GM18873 (cell line): ENCODE data around the gene ARSA.
"Not testable (repeated sequence)": the region's sequence is repeated elsewhere in the genome, so short reads cannot be mapped to it uniquely, and the experiment has no call there.

ENCODE experiments used
- ATAC-seq: cut with Tn5 transposase; IDR thresholded peaks from one replicate; pipeline ENCODE4 v1.9.1; 2021; ENCODE audit warnings: mild to moderate bottlenecking, moderate library complexity, moderate number of reproducible peaks; ENCODE audit not compliant: unreplicated experiment, low FRiP score

The ARSA gene

DNA sequence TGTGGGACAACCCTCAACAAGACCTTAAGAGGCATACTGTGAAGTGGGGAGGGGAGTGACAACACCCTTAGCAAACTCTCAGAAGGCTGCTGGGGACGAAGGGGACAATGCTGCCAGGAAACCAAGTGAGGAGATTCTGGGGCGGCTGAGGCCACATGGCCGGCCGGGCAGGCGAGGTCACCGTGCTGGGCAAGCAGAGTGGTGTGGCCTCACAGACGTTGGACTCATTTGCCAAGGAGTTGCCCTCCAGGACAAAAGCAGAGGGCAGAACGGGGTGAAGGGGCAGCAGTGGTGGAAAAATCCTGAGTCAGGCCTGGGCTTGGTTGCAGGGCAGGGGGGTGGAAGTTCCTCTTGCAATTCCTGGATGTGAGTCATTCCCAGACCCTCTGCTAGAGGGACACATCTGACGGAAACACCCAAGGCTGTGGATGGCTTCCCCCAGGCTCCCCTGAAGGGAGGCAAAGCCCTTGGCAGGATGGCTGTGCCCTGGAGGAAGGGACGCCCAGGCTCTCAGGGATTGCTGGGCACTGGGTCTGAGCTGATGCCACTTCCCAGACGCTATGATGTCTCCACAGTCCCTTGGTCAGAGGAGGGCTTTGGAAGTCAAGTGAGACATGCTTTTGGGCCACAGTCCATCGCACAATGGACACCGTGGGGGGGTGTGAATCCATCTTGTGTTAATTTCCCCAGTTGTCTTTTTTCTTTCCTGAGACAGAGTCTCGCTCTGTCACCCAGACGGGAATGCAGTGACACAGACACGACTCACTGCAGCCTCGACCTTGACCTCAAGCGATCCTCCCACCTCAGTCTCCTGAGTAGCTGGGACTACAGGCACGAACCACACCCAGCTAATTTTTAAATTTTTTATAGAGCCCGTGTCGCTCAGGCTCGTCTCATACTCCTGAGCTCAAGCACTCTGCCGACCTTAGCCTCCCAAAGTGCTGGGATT lies 28.4 kb upstream of the ARSA start:
- ATAC-seq: no peak

DNA sequence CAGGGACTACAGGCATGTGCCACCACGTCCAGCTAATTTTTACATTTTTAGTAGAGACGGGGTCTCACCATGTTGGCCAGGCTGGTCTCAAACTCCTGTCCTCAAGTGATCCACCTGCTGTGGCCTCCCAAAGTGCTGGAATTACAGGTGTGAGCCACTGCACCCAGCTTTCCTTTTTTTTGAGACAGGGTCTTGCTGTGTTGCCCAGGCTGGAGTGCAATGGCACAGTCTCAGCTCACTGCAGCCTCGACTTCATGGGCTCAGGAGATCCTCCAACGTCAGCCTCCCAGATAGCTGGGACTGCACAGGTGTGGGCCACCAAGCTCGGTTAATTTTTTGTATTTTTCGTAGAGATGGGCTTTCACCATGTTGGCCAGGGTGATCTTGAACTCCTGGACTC lies 26.7 kb upstream of the ARSA start:
- ATAC-seq: not testable (repeated sequence)

- ATAC-seq: no peak
Measured at GRCh38 chr22:50653256-50653655, 25.3 kb upstream of the ARSA start.

GRCh38 chr22:50643821-50644101 lies 15.8 kb upstream of the ARSA start:
- not testable (repeated sequence) for ATAC-seq

DNA sequence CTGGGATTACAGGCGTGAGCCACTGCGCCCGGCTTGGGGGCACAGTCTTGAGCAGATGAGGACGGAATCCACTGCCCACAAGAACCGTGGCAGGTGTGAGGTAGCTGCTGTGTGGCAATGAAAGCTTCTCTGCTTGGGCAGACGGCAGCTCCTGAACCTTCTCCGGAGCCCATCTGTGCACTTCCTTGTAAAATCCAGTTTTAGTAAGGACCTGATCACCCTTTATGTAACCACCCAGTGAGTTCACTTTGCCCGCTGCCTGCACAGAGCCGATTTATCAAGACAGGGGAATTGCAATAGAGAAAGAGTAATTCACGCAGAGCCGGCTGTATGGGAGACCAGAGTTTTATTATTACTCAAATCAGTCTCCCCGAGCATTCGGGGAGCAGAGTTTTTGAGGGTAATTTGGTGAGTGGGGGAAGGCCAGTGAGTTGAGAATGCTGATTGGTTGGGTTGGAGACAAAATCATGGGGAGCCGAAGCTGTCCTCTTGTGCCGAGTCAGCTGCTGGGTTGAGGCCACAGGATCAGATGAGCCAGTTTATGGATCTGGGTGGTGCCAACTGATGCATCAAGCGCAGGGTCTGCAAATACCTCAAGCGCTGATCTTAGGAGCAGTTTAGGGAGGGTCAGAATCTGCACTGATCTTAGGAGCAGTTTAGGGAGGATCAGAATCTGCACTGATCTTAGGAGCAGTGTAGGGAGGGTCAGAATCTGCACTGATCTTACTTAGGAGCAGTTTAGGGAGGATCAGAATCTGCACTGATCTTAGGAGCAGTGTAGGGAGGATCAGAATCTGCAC lies 15.3 kb upstream of the ARSA start:
- not testable (repeated sequence) for ATAC-seq

DNA sequence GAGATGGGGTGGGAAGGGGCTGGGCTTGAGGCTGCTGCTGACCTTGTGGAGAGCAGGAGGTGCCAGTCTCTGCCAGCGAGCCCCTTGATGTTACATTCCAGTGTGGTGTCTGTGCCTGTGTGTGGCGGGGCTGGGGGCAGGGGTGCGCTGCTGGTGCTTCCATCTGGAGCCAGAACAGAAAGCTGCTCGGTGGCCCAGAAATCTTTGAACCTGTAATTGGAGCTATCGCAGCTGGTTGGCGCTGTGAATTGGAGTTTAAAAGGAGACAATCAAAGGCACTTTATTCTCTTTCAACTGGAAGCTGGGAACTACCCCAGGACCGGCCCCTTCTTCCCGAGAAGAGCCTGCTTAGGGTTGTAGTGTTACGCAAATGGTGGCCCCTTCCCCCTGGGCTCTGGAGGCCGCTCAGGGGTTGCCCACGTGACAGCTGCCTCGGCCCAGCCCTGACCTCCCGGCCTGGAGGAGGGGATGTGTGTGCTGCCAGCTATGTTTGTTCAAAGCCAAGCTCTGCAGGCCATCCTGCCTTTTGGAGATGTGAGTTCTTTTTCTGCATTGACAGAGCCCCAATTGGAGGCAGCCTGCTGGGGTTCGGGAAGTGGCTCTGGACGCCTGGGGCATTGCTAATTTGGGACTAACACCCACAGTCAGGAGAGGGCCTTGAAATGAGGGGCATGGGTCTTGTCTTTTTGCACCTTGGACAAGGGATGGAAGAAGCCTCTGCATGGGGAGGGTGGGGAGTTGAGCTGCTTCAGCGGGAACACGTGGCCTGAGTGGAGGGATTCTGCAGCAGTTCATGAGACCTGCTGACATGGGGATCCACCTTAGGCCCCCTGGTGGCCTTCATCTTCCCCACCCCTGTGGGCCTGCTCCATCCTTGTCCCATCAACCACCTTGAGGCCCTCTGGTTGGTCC lies 14.0 kb upstream of the ARSA start:
- ATAC-seq: no peak

DNA sequence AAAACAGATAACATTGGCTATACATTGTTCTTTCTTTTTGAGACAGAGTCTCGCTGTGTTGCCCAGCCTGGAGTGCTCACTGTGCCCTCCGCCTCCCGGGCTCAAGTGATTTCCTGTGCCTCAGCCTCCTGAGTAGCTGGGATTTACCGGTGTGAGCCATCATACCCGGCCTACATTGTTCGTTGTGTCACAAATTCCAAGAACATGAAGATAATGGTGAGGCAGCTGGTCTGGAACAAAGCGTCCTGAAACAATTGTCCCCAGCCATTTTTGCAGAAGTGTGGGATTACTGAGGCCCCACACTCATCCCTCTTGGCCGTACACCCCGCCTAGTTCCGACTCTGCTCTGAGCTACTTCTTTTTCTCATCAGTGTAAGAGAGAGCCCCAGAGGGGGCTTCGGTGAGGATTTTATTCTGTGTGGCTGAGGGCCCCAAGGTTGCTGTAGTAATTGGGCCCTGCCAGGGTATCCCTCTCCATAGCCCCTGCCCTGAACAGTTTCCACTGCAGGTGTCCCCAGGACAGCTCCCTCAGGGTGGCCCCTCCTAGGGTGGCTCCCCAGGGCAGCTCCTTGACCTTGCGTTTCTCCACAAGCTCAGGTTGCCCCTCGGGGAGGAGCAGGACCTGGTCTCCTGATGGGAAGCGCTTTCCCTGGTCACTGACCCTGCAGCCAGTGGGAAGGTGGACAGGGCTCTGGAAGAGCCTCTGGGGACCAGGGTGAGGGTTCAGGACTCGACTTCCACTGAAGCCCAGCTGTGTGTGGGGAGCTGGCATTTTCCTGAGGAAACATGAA lies 13.1 kb upstream of the ARSA start:
- ATAC-seq: no peak

- ATAC-seq: not testable (repeated sequence)
Measured at GRCh38 chr22:50640296-50640695, 12.3 kb upstream of the ARSA start.

DNA sequence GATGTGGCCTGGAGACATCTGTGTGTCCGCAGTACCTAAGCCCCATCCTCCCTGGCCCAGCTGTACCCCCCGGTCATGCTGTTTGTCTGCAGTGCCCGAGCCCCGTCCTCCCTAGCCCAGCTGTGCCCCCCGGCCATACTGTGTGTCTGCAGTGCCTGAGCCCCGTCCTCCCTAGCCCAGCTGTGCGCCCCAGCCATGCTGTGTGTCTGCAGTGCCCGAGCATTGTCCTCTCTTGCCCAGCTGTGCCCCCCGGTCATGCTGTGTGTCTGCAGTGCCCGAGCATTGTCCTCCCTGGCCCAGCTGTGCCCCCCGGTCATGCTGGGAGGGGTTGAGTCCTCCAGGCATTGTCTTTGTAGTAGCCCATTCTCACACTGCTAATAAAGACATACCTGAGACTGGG lies 7.6 kb upstream of the ARSA start:
- no peak for ATAC-seq

DNA sequence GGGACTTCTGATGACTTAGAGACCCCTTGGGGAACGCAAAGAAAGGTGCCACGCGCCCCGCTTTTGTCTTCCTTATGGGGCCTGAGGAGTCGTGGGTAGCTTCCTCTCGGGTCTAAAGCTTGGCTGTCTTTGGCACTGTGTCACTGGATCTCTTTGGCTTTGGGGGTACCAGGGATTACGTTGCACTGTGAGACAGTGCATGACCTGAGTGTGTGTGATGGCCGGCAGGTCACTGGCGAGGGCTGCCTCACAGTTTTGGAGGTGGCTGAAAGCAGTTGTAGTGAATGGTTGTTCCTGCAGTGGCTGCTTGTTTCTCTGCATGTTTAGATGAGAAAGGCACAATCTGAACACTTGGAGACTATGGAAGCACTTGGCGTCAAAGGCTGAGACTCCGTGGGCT lies 5.8 kb upstream of the ARSA start:
- no peak for ATAC-seq

DNA sequence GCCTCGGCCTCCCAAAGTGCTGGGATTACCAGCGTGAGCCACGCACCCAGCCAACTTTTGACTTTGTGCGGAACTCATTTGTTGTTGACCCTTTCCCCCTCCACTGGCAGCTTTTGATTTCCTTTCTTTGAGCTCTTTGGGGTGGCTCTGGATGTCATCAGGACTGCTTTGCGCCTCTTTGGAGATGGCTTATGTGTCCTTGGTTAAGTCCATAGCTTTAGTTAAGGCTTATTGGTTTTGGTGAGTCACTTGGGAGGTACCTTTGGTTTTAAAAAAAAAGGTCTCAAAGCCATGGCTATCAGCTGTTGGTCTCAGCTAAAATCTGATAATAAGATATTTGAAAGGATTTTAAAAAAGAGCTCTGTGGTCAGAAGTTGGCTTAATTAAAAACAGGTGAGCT lies 5.1 kb upstream of the ARSA start:
- no peak for ATAC-seq

GRCh38 chr22:50630376-50630775 lies 2.4 kb upstream of the ARSA start:
- ATAC-seq: no peak

DNA sequence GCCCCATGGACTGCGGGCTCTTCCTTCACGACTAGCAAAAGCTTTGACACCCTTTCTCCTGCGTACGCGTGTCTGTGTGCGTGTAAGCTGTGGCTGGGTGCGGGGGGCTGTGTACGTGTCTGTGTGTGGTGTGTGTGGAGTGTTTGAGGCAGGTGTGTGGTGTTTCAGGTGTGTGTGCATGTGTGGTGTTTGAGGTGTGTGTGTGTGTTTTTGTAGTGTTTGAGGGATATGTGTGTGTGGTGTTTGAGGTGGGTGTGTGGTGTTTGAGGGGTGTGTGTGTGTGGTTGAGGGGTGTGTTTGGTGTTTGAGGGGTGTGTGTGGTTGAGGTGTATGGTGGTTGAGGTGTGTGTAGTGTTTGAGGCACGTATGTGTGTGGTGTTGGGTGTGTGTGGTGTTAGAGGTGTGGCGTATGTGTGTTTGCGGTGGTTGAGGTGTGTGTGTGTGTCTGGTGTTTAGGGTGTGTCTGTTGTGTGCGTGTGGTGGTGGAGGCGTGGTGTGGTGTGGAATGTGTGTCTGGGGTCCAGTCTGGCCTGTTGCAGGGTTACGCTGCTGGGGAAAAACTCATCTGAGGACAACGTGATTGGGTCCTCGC lies 687 bp upstream of the ARSA start:
- no peak for ATAC-seq

- ATAC-seq: no peak
Measured at GRCh38 chr22:50626850-50627641, 906 bp downstream of the ARSA start.

DNA sequence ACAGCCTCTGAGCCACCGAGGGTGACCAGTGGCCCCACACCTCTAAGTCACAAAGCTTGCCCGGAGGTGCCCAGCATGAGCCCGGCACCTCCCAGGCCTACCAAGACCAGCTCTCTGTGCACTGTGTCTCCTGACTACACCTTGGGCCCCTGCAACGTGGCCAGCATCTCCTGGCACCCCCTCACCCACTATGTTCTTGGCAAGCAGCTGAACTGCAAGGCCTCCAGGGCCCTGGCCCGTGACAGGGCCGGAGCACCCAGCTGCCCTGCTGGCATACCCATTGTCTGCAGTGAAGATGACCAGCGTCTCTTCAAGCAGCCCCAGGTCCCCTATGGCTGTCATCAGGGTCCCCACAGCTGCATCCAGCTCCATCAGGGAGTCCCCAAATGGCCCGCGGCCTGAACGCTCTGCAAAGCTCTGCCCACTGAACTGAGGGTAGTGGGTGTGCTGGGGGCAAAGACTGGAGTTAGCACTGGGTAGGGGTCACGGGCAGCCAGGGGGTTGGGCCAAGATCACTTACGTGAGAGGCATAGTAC lies 1.6 kb downstream of the ARSA start:
- no peak for ATAC-seq

DNA sequence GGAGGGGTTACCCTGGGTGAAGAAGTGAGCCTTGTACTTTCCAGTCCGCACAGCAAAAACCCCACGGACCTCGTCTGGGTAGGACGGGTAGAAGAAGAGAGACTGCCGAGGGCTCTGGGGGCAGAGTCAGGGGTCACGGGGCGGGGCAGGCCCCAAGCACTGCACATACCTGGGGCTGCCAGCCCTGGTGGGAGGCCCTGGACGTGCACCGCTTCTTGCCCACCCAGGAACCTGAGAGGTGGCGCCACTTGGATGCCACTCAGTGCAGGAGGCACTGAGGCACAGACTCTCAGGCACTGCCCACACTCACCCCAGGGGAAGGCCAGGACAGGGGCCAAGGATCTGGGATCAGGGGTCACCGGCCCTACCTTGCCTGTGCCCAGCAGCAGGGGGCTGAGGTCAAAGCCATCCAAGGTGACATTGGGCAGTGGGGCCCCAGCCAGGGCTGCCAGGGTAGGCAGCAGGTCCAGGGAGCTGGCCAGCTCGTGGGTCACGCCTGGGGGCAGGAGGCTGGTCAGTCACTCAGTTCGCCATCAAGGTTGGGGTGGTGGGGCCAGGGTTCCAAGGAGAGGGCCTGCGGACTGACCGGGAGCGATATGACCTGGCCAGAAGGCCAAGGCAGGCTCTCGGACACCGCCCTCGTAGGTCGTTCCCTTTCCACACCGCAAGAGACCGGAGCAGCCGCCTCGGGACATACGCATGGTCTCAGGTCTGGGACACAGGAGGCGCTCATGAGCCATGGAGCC lies 2.2 kb downstream of the ARSA start:
- no peak for ATAC-seq

GRCh38 chr22:50625131-50625567 lies 2.8 kb downstream of the ARSA start:
- no peak for ATAC-seq
